Breast epithelium (tissue), 3 donors: ENCODE results near the gene CAB39.

ENCODE experiments used
- CTCF ChIP-seq, 3 donors: fragments of 450-650 bp; IDR thresholded peaks; one replicate each; pipeline ENCODE4 v1.5.1; 2016 to 2017; ENCODE audit warnings: antibody characterized with exemption in 3 of 3, mild to moderate bottlenecking in 3 of 3, moderate library complexity in 3 of 3
- POLR2A ChIP-seq: fragments of 450-650 bp; IDR thresholded peaks from one replicate; pipeline ENCODE4 v1.6.1; 2016; ENCODE audit warnings: antibody characterized with exemption, mild to moderate bottlenecking, moderate library complexity
- POLR2AphosphoS5 ChIP-seq, 3 donors: sonication (generic); formaldehyde crosslinking; IDR thresholded peaks; one replicate each; pipeline ENCODE4 v1.6.1; 2017; ENCODE audit warnings: antibody characterized with exemption in 3 of 3

- no peak for TF ChIP-seq POLR2AphosphoS5 (IDR thresholded peaks at IDR 0.05)
- TF ChIP-seq CTCF (IDR thresholded peaks at IDR 0.05): no peak
- no peak for TF ChIP-seq POLR2A
Observed at GRCh38 chr2:230681171-230681545, 31.5 kb upstream of the CAB39 start.
